ENCODE data around the gene FBXL7.

FBXL7 gene

GRCh38 chr5:15740383-15740782 lies 240.4 kb downstream of the FBXL7 start:
- H3K4me3 ChIP-seq (ENCODE audit: low read length), result no peak overlapping the region
- H3K4me2 ChIP-seq (ENCODE audit: low read length), result no peak overlapping the region
- no peak overlapping the region for H2AFZ ChIP-seq (ENCODE audit: low read depth, low read length)
- no peak overlapping the region for H3K9ac ChIP-seq (ENCODE audit: low read length)
- H3K9me3 ChIP-seq (ENCODE audit: insufficient read depth, low read length), result no peaks in the 10 kb centered on the region
- no peaks in the 10 kb centered on the region for H3K36me3 ChIP-seq (replicated peaks; ENCODE audit: low read depth, low read length)
- no peaks in the 10 kb centered on the region for H3K79me2 ChIP-seq (ENCODE audit: low read length)
- H3K27me3 ChIP-seq (ENCODE audit: low read depth, low read length), result no peaks in the 10 kb centered on the region
- no peaks in the 10 kb centered on the region for H3K4me1 ChIP-seq (ENCODE audit: low read length)
- TF ChIP-seq, protein P1, sequence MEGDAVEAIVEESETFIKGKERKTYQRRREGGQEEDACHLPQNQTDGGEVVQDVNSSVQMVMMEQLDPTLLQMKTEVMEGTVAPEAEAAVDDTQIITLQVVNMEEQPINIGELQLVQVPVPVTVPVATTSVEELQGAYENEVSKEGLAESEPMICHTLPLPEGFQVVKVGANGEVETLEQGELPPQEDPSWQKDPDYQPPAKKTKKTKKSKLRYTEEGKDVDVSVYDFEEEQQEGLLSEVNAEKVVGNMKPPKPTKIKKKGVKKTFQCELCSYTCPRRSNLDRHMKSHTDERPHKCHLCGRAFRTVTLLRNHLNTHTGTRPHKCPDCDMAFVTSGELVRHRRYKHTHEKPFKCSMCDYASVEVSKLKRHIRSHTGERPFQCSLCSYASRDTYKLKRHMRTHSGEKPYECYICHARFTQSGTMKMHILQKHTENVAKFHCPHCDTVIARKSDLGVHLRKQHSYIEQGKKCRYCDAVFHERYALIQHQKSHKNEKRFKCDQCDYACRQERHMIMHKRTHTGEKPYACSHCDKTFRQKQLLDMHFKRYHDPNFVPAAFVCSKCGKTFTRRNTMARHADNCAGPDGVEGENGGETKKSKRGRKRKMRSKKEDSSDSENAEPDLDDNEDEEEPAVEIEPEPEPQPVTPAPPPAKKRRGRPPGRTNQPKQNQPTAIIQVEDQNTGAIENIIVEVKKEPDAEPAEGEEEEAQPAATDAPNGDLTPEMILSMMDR (IDR thresholded peaks at IDR 0.05; ENCODE audit: low read depth, low read length), result no peak
- TF ChIP-seq EZH2phosphoT487 (IDR thresholded peaks at IDR 0.05; ENCODE audit: low read depth), result no peak
- H4K20me1 ChIP-seq (ENCODE audit: insufficient read depth, low read length), result no peaks in the 10 kb centered on the region
- no peak overlapping the region for H3K27ac ChIP-seq (ENCODE audit: low read length)

- Histone ChIP-seq H3K79me2 (ENCODE audit: low read length) (no peaks in the 10 kb centered on the region), H3K27ac (ENCODE audit: low read length) (no peak overlapping the region), H3K27me3 (ENCODE audit: low read depth, low read length) (no peaks in the 10 kb centered on the region), H3K4me1 (ENCODE audit: low read length) (no peaks in the 10 kb centered on the region), H3K36me3 (replicated peaks; ENCODE audit: low read depth, low read length) (no peaks in the 10 kb centered on the region), H3K4me2 (ENCODE audit: low read length) (no peak overlapping the region), H3K4me3 (ENCODE audit: low read length) (no peak overlapping the region), H3K9me3 (ENCODE audit: insufficient read depth, low read length) (no peaks in the 10 kb centered on the region), H3K9ac (ENCODE audit: low read length) (no peak overlapping the region), H4K20me1 (ENCODE audit: insufficient read depth, low read length) (no peaks in the 10 kb centered on the region), H2AFZ (ENCODE audit: low read depth, low read length) (no peak overlapping the region)
- no peak for TF ChIP-seq EZH2phosphoT487 (IDR thresholded peaks at IDR 0.05; ENCODE audit: low read depth)
Observed at GRCh38 chr5:15741591-15741990, 241.6 kb downstream of the FBXL7 start.

- Histone ChIP-seq H3K4me3 (ENCODE audit: low read length) (no peak overlapping the region), H3K27ac (ENCODE audit: low read length) (no peak overlapping the region), H4K20me1 (ENCODE audit: insufficient read depth, low read length) (no peaks in the 10 kb centered on the region), H3K9ac (ENCODE audit: low read length) (no peak overlapping the region), H3K36me3 (replicated peaks; ENCODE audit: low read depth, low read length) (no peaks in the 10 kb centered on the region), H2AFZ (ENCODE audit: low read depth, low read length) (no peak overlapping the region), H3K9me3 (ENCODE audit: insufficient read depth, low read length) (no peaks in the 10 kb centered on the region), H3K4me1 (ENCODE audit: low read length) (no peaks in the 10 kb centered on the region), H3K4me2 (ENCODE audit: low read length) (no peak overlapping the region), H3K79me2 (ENCODE audit: low read length) (no peaks in the 10 kb centered on the region), H3K27me3 (ENCODE audit: low read depth, low read length) (no peaks in the 10 kb centered on the region)
- no peak for TF ChIP-seq EZH2phosphoT487 (IDR thresholded peaks at IDR 0.05; ENCODE audit: low read depth)
- TF ChIP-seq, protein P1 (IDR thresholded peaks at IDR 0.05; ENCODE audit: low read depth, low read length), result no peak
Observed at GRCh38 chr5:15746833-15747232, 246.9 kb downstream of the FBXL7 start.

GRCh38 chr5:15748266-15748665 lies 248.3 kb downstream of the FBXL7 start:
- H3K27me3 ChIP-seq (ENCODE audit: low read depth, low read length), result no peaks in the 10 kb centered on the region
- no peak overlapping the region for H3K27ac ChIP-seq (ENCODE audit: low read length)
- no peaks in the 10 kb centered on the region for H3K36me3 ChIP-seq (replicated peaks; ENCODE audit: low read depth, low read length)
- H3K4me2 ChIP-seq (ENCODE audit: low read length), result no peak overlapping the region
- no peak overlapping the region for H2AFZ ChIP-seq (ENCODE audit: low read depth, low read length)
- TF ChIP-seq, protein P1 (IDR thresholded peaks at IDR 0.05; ENCODE audit: low read depth, low read length), result no peak
- TF ChIP-seq EZH2phosphoT487 (IDR thresholded peaks at IDR 0.05; ENCODE audit: low read depth), result no peak
- H4K20me1 ChIP-seq (ENCODE audit: insufficient read depth, low read length), result no peaks in the 10 kb centered on the region
- no peak overlapping the region for H3K9ac ChIP-seq (ENCODE audit: low read length)
- no peaks in the 10 kb centered on the region for H3K9me3 ChIP-seq (ENCODE audit: insufficient read depth, low read length)
- H3K79me2 ChIP-seq (ENCODE audit: low read length), result no peaks in the 10 kb centered on the region
- no peak overlapping the region for H3K4me3 ChIP-seq (ENCODE audit: low read length)
- H3K4me1 ChIP-seq (ENCODE audit: low read length), result no peaks in the 10 kb centered on the region

All from OCI-LY3 (cell line).